Measurements from ENCODE around the gene PGAP6. TPM values are rescaled to one million over a fixed set of nuclear protein-coding genes. Genes with fewer than 3 reads are reported as not detected.
"Not testable (repeated sequence)": the region's sequence is repeated elsewhere in the genome, so short reads cannot be mapped to it uniquely, and the experiment has no call there.

The PGAP6 gene
- total RNA-seq, 1 donor from 2014 or later = 29.0 TPM

DNA sequence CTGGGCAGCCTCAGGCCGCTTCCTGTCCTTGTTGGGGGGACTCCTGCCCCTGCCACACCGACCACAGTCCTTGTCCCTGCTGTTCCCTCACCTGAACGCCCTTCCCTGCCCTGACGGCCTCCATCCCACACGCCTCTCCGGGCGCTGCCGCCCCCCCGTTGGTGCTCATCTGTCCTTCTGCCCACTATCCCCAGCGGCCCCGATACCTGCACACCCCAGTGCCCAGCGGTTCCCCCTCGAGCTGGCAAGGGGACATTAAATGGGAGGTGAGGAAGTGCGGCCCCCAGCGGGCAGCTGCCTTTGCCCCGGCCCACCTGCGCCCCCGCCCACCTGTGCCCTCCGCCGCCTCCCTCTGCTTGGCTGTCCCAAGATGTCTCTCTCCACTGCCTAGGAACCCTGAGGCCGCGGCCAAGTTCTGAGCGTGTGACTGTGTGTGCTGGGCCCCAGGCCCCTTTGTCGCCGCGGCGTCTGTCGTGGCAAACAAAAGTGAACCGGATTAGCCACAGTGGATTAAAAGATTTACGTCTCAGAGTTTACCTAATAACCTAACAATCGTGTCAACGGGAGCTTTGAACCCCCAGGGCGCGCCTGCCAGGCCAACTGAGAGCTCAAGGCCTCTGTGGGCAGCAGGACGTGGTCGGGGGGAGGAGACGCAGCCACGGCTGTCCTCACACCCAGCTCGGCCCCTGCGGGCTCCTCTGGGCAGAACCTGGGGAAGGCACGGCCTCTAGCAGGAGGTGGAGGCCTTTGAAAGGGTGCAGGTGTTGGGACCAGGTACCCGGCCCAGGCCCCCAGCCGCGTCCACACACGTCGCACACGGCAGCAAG lies 21.7 kb downstream of the PGAP6 start:
- no peak for ATAC-seq
- DNase-seq (ENCODE audit: low spot score) = no peak
- intact Hi-C loops (cut with DNase I) = no loop called here

DNA sequence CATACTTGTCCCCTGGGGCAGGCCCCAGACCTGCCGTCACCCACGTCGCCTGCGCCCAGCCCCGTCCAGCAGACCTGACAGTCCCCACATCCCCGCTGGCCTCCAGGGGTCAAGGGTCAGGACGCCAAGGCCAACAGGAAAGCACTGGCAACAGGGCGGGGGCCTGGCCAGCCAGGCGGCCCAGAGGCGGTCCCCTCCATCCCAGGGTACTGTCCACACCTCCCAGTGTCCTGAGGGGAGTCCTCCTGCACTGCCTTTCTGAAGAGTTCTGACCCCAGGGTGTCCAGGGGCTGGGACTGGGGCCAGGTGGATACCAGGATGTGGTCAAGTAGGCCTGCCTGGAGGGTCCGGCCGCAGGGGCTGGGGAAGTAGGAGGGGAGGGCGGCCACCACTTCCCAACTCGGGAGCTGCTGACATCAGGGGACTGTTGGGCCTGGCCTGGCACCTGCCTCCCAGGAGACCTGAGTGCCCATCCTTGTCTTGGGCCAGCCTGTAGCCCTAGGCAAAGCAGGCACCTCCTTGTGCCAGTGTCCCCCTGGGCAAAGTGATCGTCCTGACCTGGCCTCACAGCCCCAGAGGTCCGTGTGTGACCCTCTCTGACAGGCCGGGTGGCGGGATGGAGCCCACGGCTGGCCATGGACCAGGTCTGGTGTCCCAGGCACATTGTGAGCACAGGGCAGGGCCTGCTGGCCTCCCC lies 22.6 kb downstream of the PGAP6 start:
- DNase-seq (ENCODE audit: low spot score) = no peak
- intact Hi-C loops (cut with DNase I) = no loop called here
- no peak for ATAC-seq

DNA sequence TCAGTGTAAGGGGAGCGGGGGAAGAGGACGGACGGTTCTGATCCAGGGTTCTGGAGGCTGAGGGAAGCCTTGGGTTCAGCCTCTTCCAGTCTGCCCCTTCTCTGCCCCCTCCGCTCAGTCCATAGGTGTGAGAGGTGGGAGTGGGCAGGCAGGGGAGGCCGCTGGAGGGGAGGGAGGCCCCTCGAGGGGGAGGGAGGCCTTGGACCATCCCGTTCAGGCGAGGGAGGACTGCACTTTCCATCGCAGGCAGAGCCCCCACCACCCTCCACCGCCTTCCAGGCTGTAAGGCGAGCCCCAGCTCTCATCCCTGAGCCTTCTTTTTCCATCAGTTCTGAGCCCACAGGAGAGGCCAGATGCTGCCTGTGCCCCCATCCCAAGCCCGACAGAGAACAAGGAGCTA lies 25.0 kb downstream of the PGAP6 start:
- intact Hi-C loops (cut with DNase I) = no loop called here
- DNase-seq (ENCODE audit: low spot score) = no peak
- no peak for ATAC-seq

DNA sequence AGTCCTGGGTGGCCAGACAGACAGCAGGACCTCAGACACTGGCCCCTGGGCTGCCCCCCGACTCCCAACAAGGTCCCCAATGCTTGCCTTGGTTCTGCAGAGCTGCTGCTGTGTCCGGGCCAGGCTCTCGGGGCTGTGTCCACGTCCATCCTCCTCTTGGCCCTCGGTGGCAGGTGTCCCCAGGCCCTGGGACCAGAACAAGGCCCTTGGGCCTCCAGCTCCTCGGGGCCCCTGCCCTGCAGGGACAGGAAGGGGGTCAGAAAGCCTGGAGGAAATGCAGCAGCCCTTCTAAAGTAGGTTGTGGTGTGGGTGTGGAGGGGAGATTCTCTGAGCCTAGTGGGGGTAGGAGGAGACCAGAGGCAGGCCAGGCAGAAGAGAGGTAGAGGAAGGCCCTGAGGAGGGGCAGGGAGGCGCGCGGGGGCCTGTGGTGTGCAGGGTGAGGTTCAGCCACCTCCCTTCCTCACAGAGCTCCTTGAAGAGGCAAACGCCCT lies 26.8 kb downstream of the PGAP6 start:
- no peak for ATAC-seq
- DNase-seq (ENCODE audit: low spot score) = no peak
- intact Hi-C loops (cut with DNase I) = no loop called here

DNA sequence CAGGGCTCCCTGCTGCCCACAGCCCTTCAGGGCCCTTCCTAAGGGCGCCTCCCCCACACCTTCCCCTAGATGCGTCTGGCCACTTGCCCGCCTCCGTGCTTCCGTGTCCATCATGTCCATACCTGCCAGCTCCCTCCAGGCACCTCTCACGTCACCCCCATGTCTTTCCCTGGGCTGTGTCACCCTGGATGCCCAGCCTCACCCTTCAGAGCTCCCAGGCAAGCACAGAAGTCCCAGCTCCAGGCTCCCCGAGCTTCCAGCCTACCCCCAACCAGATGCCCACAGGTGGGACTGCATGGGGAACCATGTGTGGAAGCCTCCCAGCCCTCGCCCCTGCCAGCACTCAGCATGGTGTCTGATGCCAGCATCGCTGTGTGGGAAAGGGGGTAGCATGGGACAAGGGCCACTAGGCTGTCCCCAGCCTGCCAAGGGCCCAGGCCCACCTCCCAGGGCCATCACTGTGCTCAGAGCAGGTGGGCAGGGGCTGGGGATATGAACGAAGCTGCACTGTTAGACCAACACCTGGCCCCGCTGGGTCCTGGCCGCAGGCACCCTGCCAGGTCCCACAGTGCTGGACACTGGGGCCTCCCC lies 27.4 kb downstream of the PGAP6 start:
- DNase-seq (ENCODE audit: low spot score) (no peak), ATAC-seq (no peak)
- intact Hi-C loops (cut with DNase I) = no loop called here

DNA sequence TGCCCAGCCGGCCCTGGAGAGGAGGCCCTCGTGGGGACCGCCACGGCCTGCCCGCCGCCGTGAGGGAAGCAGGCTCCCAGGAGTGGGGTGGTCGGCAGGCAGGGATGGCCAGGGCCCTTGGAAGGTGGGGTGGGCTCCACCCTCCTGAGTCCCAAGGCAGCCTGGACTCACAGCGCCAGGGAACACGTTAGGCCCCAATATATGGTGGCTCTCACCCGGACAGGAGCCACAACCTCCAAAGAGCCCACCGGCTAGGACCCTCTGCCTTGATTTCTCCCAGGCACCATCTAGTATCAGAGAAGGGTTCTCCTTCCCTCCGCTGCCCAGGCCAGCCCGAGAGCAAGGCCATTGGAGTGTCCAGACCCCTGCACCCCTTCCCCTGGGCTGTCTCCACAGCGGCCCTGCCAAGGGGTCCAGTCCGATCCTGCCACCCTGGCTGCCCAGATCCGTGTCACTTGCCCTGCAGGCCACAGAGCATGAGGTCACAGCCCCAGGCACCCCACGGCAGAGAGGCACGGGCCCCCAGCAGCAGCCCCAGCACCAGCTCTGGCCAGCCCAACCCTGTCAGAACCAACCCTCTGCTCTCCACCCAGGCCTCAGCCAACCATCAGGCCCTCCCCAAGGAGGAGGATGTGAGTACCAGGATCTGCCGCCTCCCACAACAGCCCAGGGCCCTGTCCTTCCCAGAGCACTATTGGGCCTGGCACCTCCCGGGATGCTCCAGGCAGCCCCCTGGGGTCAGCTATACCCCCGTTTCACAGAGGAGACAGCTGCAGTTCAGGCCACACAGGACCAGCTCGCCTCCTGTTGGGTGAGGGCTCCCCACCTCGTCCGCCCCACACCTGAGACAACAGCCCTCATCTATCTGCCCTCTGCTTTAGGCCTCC lies 28.1 kb downstream of the PGAP6 start:
- peak; percentile 3 for ATAC-seq
- intact Hi-C loops (cut with DNase I) = no loop called here
- no peak for DNase-seq (ENCODE audit: low spot score)

DNA sequence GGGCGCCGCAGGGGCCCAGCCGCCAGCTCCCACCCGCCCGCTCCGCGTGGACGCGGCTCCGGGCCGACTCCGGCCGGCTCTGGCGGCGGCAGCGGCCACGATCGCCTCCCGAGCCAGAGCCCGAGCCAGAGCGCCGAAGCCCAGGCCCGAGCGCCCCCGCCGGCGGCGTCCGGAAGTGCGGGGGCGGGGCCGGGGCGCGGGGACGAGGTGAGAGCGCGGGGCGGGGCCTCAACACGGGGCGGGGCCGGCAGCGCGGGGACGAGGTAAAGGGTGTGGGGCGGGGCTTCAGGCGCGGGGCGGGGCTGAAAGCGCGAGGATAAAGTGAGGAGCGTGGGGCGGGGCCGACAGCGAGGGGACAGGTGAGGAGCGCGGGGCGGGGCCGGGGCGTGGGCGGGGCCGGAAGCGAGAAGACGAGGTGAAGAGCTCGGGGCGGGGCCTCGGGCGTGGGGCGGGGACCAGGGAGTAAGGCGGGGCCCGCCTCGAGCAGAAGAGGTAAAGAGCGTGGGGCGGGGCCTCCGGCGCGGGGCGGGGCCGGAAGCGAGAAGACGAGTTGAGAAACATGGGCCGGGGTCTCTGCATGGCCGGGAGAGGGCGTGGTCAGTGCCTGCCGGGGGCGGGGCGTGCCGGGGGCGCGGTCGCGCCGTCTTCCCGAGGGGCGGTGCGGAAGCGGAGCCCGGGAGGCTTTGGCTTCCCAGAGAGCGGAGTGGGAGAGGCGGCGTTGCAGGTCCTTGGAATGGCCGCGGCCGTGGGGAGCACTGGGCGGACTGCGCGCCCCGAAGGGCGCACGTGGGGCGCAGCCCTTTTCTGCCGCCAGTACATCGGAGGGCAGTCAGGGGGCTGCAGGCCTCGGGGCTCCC lies 29.0 kb downstream of the PGAP6 start, which contains the start of gene AXIN1:
TSS of gene AXIN1 (minus strand) at position 177 of the 857 bp plus-strand sequence. CDS start 5,698 bp downstream, outside the sequence.
- ATAC-seq (peak; percentile 95), DNase-seq (ENCODE audit: low spot score) (peak; percentile 99)
- intact Hi-C loops (cut with DNase I) = no loop called here

DNA sequence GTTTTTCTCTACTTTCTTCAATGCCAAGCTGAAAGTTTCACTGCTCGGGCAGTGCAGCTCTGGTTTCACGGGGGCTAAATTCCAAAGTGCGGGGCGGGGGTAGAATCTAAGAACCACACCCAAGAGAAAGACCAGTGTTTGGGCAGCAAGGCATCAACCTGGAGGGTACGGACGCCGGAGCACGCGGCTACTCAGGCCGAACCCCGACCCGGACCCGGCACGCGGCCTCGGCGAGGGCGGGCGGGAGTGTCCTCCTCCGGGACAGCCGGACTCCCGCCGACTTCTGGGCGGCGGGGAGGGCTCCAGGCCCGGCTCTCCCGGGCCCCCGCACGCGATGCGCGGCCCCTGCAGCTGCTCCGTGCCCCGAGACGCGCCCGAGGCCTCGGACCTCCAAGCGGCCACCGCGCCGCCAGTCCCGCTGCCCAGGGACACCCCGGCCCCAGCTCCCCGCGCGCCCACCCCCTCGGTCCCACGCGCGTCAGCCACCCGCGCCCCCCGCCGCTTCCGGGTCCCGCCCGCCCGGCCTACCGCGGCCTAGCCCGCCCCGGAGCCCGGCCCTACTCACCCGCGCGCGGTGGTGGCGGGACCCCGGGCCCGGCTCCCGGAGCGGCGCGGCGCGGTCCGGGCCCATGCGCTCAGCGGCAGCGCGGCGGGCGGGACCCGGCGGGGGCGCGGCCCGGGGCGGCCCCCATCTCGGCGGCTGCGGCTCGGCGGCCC lies 29.8 kb downstream of the PGAP6 start:
- intact Hi-C loops (cut with DNase I) = no loop called here
- no peak for DNase-seq (ENCODE audit: low spot score)
- no peak for ATAC-seq

DNA sequence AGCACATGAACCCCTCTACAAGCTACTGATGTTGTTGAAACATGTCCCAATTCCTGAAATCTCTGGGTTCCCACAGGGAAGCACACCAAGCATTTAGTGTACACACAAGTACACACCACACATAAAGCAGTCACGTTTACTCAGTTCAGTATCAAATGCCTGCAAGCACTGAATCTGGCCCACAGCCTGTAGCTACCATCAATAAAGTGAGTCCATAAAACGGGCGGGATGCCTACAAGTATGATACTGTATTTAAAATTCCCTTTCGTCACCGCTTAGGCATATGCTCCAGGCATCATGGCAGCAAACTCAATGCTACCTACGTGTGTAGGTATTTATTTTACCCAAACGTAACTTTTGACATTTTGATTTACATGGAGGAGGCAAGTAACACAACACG lies 31.6 kb downstream of the PGAP6 start:
- intact Hi-C loops (cut with DNase I) = no loop called here
- ATAC-seq = no peak
- no peak for DNase-seq (ENCODE audit: low spot score)

DNA sequence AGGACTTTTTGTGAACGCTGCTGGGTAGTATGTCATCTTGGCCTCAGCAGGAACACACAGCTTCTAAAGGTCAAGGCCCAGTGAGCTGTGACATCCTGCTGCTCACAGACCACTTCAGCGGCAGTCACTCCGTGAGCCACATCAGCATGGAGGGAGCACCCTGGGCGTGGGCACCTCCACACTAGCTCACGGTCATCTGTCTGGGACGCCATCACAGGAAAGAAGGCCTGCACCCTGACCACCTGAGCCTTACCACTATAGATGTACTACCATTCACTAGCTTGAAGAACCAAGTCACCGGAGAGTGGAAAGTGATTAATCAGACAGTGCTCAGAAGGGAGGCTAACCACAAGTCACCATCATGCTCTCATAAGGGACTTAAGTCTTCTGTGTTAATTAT lies 32.6 kb downstream of the PGAP6 start:
- intact Hi-C loops (cut with DNase I) = no loop called here
- no peak for ATAC-seq
- no peak for DNase-seq (ENCODE audit: low spot score)

DNA sequence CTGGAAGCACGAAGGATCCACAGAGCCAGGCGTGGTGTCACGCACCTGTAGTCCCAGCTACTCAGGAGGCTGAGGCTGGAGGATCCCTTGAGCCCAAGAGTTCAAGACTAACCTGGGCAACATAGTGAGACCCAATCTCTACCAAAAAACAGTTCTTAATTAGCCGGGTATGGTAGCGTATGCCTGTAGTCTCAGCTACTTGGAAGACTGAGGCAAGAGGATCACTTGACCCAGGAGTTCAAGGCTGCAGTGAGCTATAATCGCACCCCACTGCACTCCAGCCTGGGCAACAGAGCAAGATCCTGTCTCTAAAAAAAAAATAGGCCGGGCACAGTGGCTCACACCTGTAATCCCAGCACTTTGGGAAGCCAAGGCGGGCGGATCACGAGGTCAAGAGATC lies 33.3 kb downstream of the PGAP6 start:
- intact Hi-C loops (cut with DNase I); DNase-seq (ENCODE audit: low spot score); ATAC-seq: not testable (repeated sequence)

DNA sequence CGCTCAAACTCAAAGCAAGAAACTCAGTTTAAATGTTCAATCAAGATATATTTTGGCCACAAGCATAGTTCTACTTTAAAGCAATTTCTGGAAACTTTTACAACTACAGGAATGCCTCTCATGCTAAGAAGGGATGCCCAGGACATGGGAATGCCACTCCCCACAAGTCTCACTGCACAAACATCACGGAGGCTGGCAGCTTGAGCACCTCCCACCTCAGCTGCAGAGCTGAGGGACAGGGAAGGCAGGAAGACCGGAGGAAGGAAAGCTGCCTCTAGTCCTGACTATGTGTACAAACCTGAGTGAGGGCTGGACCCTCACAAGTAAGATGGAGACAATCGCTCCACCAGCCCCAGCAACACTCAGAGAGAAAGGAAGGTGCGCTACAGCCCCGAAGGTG lies 34.6 kb downstream of the PGAP6 start:
- intact Hi-C loops (cut with DNase I) = no loop called here
- DNase-seq (ENCODE audit: low spot score) = no peak
- no peak for ATAC-seq

DNA sequence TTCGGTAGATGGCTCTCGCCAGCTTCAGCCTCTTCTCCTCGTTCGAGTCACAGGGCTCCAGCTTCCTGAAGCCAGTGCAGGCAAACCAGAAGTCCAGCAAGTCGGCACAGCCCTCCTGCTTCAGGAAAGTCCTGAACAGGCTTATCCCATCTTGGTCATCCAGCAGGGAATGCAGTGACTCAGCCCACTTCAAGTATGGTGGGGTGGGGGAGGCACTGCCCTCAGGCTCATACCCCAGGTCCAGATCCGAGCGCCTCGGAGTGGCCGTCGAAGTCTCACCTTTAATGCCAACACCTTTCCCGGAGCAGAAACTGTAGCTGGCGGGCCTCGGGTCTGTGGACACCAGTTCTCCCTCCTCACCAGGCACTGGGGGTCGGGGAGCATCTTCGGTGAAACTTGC lies 35.2 kb downstream of the PGAP6 start:
- no peak for DNase-seq (ENCODE audit: low spot score)
- intact Hi-C loops (cut with DNase I) = no loop called here
- ATAC-seq = no peak

DNA sequence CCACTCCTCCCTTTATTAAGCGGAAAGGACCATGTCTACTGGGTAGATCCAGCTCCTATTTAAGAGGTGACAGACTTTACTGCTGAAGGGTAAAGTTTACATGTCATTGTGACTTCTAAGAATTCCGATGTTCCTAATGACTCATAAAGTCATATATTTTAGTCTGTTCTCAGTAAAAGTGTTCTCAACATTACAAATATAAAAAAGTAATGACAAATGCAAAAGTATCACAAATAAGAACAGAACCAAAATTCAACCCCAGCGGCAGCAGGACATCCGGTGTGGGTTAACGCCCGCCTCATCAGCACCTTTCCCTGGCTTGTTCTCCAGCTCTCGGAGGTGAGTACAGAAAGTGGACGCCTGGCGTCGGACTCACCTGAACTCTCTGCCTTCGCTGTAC lies 36.0 kb downstream of the PGAP6 start:
- DNase-seq (ENCODE audit: low spot score) (no peak), ATAC-seq (no peak)
- intact Hi-C loops (cut with DNase I) = no loop called here

DNA sequence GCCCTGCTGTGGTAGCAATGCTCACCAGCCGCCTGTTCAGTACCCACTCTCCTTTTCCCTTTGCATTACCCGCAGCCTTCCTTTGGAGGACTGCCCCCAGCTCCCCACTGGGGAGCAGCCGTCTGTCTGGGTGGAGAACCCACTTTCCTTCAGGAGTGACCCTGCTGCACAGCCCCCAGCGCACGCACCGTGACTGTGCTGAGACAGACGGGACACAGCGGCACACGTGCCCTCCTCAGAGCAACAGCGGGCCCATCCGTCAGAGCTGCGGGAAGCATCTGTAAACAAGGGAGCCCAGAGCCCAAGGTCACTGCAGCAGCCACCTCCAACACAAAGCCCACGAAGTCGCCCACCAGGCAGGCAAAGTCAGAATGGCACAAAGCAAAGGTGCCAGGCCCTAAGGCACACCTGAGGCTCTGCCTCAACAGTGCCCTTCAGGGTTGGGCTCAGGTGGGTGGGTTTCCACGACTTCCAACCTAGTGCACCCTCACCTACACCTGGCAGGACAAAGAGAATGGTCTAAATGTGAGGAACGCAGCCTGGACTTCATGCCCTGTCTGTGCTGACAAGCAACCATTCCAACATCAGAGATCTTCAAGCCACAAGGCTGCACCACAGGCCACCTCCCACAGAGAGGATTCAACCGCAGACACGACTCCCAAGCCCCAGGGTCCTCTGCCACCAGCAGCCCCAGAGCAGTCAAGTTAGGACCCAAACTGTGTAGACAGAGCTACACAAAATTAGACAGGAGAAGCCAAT lies 39.1 kb downstream of the PGAP6 start:
- intact Hi-C loops (cut with DNase I) = no loop called here
- ATAC-seq (no peak), DNase-seq (ENCODE audit: low spot score) (no peak)

DNA sequence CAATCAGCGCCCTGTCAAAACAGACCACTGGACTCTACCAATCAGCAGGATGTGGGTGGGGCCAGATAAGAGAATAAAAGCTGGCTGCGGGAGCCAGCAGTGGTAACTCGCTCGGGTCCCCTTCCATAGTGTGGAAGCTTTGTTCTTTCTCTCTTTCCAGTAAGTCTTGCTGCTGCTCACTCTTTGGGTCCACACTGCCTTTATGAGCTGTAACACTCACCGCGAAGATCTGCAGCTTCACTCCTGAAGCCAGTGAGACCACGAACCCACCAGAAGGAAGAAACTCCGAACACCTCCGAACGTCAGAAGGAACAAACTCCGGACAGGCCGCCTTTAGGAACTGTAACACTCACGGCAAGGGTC lies 39.8 kb downstream of the PGAP6 start:
- ATAC-seq; DNase-seq (ENCODE audit: low spot score); intact Hi-C loops (cut with DNase I): not testable (repeated sequence)
